Activated CD4-positive, alpha-beta T cell treated with anti-CD3 and anti-CD28 coated beads, Interleukin-2, amount 50 U/mL, for 4 hours (primary cell): ENCODE data around the gene CXXC5.

ENCODE experiments used
- DNase-seq, 2 experiments: peaks; one replicate each; pipeline ENCODE4 v3.0.0-alpha.2; 2020

Gene CXXC5

DNA sequence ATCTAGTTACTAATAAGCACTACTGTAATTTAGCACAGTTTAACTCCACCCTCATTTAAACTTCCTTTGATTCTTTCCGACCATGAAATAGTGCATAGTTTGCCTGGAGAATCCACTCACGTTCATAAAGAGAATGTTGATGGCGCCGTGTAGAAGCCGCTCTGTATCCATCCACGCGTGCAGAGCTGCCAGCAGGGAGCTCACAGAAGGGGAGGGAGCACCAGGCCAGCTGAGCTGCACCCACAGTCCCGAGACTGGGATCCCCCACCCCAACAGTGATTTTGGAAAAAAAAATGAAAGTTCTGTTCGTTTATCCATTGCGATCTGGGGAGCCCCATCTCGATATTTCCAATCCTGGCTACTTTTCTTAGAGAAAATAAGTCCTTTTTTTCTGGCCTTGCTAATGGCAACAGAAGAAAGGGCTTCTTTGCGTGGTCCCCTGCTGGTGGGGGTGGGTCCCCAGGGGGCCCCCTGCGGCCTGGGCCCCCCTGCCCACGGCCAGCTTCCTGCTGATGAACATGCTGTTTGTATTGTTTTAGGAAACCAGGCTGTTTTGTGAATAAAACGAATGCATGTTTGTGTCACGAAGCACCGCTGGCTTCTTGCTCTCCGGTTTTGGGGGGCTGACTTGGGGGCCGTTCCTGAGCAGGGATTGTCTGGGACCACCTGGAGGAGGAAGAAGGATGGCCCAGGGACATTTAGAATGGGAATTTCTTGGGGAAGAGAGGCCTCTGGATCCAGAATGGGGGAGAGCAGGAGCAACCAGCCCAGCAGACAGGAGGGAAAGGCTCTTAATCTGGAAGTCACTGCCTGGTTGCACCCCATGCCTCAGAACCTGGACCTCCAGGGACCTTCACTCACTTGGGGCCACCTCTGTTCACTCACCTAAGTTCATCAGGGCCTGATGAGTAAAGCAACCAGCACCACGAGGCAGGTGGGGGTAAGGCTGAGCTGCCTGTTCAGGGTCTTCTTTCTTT, 35.4 kb downstream of the CXXC5 start:
- DNase-seq: no peak

DNA sequence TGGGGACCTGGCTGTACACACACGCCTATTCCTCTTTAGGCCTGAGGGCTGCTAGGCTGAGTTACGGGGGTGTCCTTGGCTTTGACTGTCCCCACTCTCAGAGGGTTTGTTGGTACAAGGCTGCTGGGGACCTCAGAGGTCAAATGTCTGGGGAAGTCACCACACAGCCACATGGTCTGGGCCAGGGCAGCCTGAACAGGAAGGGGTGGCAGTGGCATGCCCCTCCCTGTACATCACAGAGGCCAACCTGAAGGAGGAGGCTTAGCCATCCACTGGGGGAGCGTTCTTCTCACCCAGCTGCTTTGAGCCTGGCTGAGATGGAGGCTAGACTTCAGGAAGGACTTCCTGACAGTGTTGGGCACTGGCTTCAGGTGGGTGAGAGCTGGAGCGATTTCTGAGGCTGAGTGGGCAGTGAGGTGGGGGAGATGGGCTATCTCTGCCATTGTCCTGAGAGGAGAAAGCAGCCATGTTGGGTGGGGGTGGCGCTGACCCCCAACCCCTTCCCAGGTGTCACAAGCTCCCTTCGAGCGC, 36.3 kb downstream of the CXXC5 start:
- no peak for DNase-seq

DNA sequence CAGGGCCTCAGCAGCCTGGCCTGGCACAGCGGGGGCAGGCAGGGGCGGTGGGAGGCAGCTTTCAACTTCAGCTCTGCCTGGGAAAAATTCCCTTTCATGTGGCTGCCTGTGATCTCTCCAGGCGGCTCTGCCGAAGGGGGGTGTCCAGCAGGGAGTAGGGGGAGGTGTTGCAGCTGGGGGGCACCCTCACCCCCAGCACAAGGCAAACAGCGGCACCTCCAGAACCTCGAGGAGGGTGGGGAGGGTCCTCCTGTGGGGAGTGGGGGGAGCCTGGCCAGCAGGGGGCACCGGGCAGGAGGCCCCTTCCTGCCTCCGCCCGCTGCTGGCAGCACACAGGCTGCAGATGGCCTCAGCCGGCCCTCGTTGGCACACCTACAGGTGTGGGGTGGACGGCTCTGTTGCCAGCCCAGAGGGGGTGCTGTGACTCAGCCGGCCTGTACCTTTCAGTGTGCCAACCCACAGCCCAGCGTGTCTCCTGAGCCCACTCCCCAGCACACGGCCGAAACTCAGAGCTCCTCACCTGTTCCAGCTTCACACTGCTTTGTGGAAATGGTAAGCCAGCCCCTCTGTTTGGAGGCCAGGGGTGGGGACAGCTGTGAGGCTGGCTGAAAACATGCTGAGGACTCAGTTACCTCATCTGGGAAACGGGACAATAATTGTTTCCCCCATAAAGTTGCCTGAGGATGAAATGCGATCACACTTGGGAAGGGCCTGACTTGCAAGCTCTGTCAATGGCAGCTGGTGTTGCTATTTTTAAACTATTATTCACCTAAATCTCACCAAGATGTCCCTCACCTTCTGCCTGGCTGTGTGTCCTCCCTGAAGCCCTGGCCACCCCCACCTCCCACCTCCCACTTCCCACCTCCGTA, 37.0 kb downstream of the CXXC5 start:
- no peak for DNase-seq

DNA sequence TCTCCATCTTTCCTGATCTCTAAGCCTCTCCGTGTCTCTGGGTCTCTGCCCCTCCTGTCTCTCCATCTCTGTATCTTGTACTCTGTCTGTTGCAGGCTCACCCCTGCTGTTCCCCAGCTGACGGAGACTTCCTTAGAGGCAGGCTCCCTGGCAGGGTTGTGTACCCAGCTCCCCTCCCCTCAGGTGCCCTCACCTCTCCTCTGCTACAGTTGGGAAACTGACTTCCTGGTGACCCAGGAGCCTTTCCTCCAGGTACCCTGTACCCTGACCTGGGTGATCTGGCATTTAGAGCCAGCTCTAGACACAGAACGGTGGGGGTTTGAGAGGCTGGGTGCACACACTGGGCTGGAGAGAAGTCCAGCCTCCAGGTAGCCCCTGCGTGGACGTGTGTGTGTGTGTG, 37.7 kb downstream of the CXXC5 start:
- DNase-seq: no peak

- no peak for DNase-seq
These were observed 38.2 kb downstream of the CXXC5 start for GRCh38 chr5:139686356-139686705.

DNA sequence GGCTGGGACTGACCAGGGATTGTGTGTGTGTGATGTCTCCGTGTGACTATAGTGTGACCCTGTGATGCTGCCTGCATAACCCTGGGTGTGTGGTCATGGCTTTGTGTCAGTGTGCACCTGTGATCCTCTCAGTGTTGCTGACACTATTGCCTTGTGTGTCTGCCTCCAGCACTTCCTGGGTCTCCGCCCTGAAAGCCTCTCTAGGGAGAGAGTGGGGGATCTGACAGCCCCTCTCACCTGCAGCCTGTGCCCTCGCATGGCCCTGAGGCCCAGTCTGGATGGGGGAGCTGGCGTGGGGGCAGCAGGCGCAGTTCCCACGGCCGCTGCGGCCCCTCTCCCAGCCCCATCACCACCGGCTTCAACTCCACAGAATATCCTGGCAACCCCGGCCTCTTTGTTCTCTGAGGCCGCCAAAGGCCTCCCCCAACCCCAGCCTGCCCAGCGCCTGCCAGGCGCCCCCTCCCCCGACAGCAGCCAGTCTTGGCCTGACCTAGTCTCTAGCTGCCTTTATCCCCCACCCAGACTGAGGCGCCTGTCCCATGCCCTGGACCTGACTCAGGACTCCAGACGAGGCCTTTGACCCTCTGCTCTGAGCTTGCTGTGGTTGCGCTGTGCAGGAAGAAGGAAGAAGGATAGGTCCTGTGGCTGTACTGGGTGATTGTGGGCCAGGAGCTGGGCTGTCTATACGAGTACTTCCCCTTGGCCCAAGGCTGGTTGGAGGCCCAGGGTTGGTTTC, 38.7 kb downstream of the CXXC5 start:
- no peak for DNase-seq

DNA sequence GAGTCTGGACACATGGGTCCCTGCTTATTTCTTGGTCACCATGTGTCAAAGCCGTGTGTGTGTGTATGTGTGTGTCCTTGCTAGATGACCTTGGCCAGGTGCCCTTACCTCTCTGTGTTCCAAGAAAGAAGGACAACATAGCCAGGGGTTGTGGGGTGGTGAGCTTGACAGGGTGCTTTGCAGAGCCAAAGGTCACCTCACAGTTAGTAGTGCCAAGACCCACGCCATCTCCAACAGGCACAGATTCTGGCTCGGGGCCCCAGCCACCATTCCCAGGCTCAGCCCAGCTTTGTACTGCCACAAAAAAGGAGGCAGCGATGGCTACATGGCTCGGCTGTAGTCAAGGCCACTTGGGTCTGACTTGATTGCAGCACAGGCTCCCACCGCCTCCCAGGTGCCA, 39.5 kb downstream of the CXXC5 start:
- DNase-seq: no peak

DNA sequence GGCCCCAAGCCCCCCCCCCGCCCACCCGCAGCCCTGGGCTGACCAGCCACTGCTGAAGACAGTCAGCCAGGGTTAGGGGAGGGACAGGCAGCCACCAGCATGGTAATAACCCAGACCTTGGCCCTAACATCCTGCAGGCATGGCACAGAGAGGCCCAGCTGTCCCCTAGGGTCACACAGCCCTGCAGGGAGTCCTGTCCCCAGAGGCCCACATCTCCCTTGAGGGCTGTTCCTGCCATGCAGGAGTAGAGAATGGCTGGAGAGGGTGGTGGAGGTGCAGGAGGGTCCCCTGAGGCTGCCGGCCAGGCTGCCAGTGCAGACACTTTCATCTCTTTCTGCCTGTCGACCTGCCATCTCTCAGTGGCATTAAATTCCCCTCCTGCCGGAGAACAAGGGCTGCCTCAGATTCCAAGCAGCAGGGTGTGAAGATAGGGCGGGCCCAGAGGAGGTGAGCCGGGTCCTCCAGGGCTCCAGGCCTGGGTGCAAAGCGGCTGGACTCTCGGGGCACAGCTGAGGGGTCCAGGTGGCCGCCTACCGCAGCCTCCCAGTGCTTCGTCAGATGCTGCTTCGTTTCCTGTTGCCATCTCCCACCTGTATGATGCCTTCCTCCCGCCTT, 40.0 kb downstream of the CXXC5 start:
- DNase-seq: no peak

DNA sequence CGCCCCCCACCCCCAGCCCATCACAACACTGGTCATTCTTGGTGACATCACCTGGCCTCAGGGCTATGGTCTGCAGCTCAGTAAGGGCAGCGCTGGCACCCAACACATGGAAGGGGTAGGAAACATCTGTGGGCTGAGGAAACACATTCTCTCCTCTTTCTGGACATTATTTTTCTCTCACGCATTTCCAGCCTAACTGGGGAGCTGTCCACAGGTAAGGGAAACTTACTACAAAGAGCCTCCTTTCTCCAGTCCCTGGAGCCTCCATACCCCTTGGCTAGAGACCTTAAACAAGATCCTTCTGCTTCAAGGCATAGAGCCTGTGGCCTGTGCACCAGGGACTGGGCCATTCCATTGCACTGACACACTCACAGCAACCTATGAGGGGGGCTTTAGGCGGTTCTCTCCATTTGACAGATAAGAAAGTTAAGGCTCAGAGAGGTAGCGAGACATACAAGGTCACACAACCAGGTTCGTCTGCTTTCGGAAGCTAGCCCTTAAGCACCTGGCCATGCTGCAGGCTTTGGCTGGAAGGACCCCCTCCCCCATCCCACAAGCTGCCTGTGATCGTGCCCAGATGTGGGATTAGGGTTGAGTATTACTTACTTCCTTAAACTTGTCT, 40.7 kb downstream of the CXXC5 start:
- DNase-seq: no peak

- no peak for DNase-seq
These were observed 41.5 kb downstream of the CXXC5 start for GRCh38 chr5:139689631-139690063.

DNA sequence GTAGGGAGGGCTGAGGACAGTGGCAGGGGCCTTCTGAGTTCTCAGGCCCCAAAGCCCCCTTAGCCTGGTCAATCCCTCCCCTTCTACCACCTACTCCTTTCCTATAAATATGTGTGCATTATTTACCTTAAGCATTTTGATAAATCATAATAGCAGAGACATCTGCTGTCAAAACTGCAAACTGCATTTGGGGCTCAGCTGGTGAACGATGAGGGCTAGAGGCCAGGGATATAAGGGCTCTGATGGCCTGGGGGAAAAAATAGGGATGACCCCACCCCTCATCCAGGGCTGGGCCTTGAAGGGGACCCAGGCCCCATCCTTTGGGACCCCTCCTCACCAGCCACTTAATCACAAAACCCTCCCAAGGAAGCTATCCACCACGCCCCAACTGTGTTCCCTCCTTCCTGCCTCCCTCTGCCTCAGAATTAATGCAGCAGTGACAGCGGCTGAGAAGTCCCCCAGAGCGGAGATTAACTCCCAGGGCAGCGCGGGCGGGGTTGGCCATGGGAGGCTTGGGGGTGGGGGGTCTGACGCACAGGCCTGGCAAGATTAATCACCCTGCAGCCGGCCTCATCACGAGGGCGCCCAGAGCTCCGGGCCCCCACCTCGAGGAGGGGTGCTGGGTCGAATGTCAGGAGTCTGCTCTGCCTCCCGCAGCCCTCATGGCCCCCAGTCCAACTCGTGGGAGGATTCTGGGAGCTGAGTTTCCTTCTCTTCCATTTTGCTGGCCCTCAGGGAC, 42.1 kb downstream of the CXXC5 start:
- no peak for DNase-seq

DNA sequence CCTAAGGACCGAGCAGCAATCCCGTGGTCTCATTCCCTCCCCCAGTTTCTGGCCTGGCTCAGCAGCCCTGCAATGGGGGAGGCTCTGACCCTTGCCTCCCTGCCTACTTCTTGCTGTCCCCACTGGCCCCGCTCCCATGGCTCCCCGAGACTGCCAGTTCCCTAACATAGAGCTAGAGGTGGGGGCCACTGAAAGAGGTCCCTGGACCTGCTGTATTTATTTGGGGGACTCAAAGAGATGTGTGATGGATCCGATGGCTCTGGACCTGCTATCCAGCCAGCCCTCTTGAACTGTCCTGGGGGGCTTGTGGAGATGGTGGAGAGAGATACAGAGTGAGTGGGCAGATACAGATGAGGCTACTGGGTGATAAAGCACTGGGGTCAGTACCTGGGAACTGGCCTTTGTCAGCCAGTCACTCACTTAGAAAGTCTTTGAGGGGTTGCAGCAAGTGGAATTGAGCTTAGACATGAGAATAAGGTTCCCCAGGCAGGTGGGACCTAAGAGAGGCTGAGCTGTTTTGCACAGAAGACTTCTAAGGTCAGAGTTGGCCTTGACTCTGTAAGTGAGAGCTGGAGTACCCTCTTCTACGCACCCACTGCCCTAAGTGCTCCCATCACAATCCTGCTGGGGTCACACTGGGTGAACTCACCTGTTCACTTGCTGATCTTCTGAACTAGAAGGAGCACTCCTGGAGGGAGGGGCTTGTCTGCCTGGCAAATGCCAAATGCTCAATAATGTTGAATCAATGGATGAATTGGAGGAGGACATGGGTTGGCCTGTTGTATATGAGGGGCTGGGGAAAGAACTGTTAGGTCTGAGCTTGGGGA, 42.9 kb downstream of the CXXC5 start:
- no peak for DNase-seq

DNA sequence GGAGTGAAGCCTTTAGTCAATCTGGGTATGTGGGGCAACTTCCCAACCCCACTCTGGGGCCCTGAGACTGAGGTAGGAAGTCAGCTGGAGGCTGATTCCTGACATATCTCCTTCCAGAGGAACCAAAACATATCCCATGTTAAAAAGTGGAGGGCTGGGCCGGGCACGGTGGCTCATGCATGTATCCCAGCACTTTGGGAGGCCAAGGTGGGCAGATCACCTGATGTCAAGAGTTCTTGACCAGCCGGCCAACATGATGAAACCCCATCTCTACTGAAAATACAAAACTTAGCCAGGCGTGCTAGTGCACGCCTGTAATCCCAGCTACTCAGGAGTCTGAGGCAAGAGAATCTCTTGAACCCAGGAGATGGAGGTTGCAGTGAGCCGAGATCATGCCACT, 44.0 kb downstream of the CXXC5 start:
- DNase-seq: no peak

GRCh38 chr5:139692679-139693308, 44.6 kb downstream of the CXXC5 start:
- DNase-seq: no peak

DNA sequence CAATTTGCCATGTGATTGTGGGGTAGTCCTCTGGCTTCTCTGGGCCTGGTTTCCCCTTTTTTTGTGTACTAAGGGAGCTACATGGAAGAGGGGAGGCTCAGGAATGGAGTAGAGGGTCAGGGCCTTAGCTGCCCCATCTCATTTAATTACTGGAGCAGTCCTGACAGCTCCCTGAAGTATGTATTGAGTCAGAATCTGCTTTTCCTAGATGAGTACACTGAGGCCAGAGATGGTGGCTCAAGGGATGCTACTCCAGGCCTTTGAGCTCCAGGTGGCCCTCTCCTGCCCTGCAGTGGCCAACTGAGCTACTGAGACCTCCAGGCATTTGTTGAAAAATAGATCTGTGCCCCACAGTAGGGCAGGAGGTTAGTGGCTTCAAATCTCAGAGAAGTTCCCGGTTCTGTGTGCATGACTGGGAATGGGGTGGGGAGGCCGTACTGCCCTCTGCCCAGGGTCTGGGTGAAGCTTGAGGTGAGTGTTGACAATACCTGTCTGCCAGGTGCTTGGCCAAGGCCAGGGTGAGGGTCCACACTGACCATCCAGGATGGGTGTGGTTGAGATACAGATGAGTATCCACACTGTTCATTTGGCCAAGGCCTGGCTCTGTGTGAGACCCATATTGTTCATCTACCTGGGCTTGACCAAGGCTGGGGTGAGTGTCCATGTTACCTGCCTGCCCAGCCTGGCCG, 45.7 kb downstream of the CXXC5 start:
- DNase-seq: no peak

GRCh38 chr5:139694556-139695177, 46.5 kb downstream of the CXXC5 start:
- DNase-seq: no peak

- no peak for DNase-seq
These were observed 47.0 kb downstream of the CXXC5 start for GRCh38 chr5:139695178-139695573.

GRCh38 chr5:139696167-139696893, 48.2 kb downstream of the CXXC5 start:
- no peak for DNase-seq
